GM23248 (cell line): Measurements from ENCODE around the gene ATG9B.

ENCODE experiments used
- EZH2 ChIP-seq: fragments of 200-600 bp; sonication (generic); IDR thresholded peaks from 2 replicates; pipeline ENCODE4 v1.6.1; 2018; ENCODE audit warnings: antibody characterized with exemption, mild to moderate bottlenecking; ENCODE audit not compliant: insufficient read depth, poor library complexity, severe bottlenecking
- EZH2phosphoT487 ChIP-seq: fragments of 200-600 bp; sonication (generic); IDR thresholded peaks from 2 replicates; pipeline ENCODE4 v1.6.1; 2018; ENCODE audit warnings: antibody characterized with exemption, moderate library complexity, mild to moderate bottlenecking, low read depth; ENCODE audit not compliant: insufficient read depth

DNA sequence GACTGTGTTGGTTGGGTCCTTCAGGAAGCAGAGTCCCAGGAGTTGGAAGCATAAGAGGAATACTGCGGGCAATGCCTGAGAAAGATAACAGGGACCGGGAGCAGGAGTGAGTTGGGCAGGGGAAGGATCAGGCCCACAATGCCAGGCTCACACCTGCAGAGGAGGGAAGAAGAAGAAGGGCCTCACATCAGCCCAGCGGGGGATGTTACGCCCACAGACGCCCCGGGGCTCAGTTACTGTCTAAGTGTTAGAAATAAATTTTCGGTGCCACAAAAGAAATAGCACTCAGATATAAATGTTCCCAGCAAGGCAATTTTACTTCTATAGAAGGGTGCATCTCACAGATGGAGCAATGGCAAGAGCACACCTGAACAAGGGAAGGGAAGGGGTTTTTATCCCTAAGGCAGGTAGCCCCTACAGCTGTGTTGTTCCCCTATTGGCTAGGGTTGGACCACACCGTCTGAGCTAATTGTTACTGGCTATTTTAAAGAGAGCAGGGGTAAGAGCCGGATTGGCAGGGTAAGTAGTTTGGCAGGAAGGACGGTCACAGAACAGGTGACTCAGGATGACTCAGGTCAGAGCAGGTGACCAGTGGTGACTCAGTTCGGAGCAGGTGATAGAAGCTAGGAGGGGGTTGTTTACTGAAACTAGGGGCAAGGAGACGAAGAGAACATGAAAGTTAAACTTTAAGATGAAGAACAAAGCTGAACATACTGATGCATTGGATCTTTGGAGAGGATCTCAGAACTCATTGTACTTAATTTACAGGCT is 33.7 kb downstream of the ATG9B start, which contains the start of gene NOS3:
- TF ChIP-seq EZH2 (no peak), EZH2phosphoT487 (no peak)
